Endodermal cell (in vitro differentiated cells): ENCODE results near the gene TTLL11. TPM values are rescaled to one million over a fixed set of nuclear protein-coding genes. Genes with fewer than 3 reads are reported as not detected.

ENCODE experiments used
- DNase-seq: peaks from one replicate; pipeline ENCODE4 v3.0.0-alpha.2; 2017
- H3K27ac ChIP-seq: 2 replicates; pipeline ENCODE4 v1.5.1; 2013; ENCODE audit warnings: mild to moderate bottlenecking, low read depth, low read length, moderate library complexity
- H3K27me3 ChIP-seq: 2 replicates; pipeline ENCODE4 v1.6.1; 2013; ENCODE audit warnings: mild to moderate bottlenecking, low read length, moderate library complexity; ENCODE audit not compliant: insufficient read depth, control insufficient read depth, poor library complexity, severe bottlenecking
- H3K36me3 ChIP-seq: 2 replicates; pipeline ENCODE4 v1.7.0; 2013; ENCODE audit warnings: mild to moderate bottlenecking, low read length, moderate library complexity; ENCODE audit not compliant: control insufficient read depth, insufficient read depth
- H3K4me1 ChIP-seq: one replicate; pipeline ENCODE4 v1.7.0; 2013; ENCODE audit warnings: low read length; ENCODE audit not compliant: control insufficient read depth, insufficient read depth
- H3K4me3 ChIP-seq: 2 replicates; pipeline ENCODE4 v1.5.1; 2013; ENCODE audit warnings: mild to moderate bottlenecking, low read length, moderate library complexity
- H3K9ac ChIP-seq: 2 replicates; pipeline ENCODE4 v1.6.1; 2013; ENCODE audit warnings: mild to moderate bottlenecking, low read length, moderate library complexity; ENCODE audit not compliant: poor library complexity, severe bottlenecking; ENCODE audit errors: extremely low read depth
- H3K9me3 ChIP-seq: 2 replicates; pipeline ENCODE4 v1.6.1; 2013; ENCODE audit warnings: mild to moderate bottlenecking, low read length, moderate library complexity; ENCODE audit not compliant: control insufficient read depth
- H3K27ac Mint-ChIP-seq: 2 replicates; pipeline ENCODE4 v1.8.0; 2020; ENCODE audit warnings: mixed read lengths
- H3K27me3 Mint-ChIP-seq: 2 replicates; pipeline ENCODE4 v1.8.0; 2021; ENCODE audit warnings: mild to moderate bottlenecking, mixed read lengths; ENCODE audit not compliant: insufficient read depth
- H3K36me3 Mint-ChIP-seq: 2 replicates; pipeline ENCODE4 v1.8.0; 2020; ENCODE audit warnings: low read depth, mixed read lengths
- H3K4me1 Mint-ChIP-seq: 2 replicates; pipeline ENCODE4 v1.8.0; 2020; ENCODE audit warnings: mixed read lengths
- H3K4me3 Mint-ChIP-seq: 2 replicates; pipeline ENCODE4 v1.8.0; 2020; ENCODE audit warnings: mild to moderate bottlenecking, moderate library complexity, mixed read lengths
- H3K9me3 Mint-ChIP-seq: 2 replicates; pipeline ENCODE4 v1.8.0; 2020; ENCODE audit warnings: mild to moderate bottlenecking, mixed read lengths
- WGBS, 2 experiments: methylation state at CpG; one replicate each; pipeline versions ENCODE4 v1.1.5 to v1.1.7; 2013; ENCODE audit warnings: missing lambda C conversion rate in 2 of 2, mixed read lengths in 1 of 2; ENCODE audit not compliant: insufficient coverage in 1 of 2, insufficient read length in 1 of 2; 5-methylcytosine and 5-hydroxymethylcytosine counted together
- total RNA-seq, 2 donors: library from RNA; stranded (reverse); fragmentation: NEBNext Ultra II Directional in 1 of 2; extraction: Animal tissue kit (Norgen Biotek cat#: 25700) in 1 of 2; gene quantifications; 2 replicates in 1 of 2; 3 replicates in 1 of 2; pipeline ENCODE4 v1.2.1, GENCODE V29; 2021
- TF ChIP-seq, protein P1 (sequence below): fragments of 200-600 bp; sonication (generic); conservative IDR thresholded peaks from 2 replicates; pipeline ENCODE4 v1.5.0; 2021; ENCODE audit warnings: antibody characterized with exemption, mild to moderate bottlenecking

The TTLL11 gene
- total RNA-seq, 2 donors from 2014 or later, result 0.68 TPM; not detected in 1

DNA sequence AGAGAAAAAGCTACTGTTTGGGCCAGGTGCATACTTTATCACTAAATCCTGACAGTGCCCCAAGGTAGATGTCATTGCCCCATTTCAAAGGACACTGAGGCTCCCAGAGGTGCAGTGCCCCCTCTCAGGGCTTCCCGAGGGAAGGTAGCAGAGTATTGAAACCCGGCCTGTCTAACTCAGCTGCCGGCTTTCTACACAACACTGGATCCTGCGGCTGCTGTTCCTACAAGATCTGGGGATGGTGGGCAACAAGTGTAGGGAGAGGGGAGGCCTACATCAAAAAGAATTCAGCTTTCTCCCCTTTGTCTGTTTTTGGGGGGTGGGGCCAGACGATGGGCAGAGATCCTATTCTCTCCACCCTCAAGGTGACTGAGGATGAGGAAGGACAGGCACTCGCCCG is 240.9 kb downstream of the TTLL11 start:
- H3K36me3 Mint-ChIP-seq, result no peaks in the 10 kb centered on the region
- Histone ChIP-seq H3K36me3 (no peaks in the 10 kb centered on the region), H3K9ac (no peak overlapping the region), H3K27me3 (no peaks in the 10 kb centered on the region), H3K27ac (no peak overlapping the region), H3K4me3 (no peak overlapping the region), H3K4me1 (no peaks in the 10 kb centered on the region), H3K9me3 (peaks cover 15% of the 10 kb centered on the region)
- TF ChIP-seq, protein P1, sequence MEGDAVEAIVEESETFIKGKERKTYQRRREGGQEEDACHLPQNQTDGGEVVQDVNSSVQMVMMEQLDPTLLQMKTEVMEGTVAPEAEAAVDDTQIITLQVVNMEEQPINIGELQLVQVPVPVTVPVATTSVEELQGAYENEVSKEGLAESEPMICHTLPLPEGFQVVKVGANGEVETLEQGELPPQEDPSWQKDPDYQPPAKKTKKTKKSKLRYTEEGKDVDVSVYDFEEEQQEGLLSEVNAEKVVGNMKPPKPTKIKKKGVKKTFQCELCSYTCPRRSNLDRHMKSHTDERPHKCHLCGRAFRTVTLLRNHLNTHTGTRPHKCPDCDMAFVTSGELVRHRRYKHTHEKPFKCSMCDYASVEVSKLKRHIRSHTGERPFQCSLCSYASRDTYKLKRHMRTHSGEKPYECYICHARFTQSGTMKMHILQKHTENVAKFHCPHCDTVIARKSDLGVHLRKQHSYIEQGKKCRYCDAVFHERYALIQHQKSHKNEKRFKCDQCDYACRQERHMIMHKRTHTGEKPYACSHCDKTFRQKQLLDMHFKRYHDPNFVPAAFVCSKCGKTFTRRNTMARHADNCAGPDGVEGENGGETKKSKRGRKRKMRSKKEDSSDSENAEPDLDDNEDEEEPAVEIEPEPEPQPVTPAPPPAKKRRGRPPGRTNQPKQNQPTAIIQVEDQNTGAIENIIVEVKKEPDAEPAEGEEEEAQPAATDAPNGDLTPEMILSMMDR, result no peak
- no peaks in the 10 kb centered on the region for H3K27me3 Mint-ChIP-seq
- no peak for DNase-seq
- peaks cover 11% of the 10 kb centered on the region for H3K4me1 Mint-ChIP-seq
- H3K4me3 Mint-ChIP-seq, result no peak overlapping the region
- WGBS, 2 experiments, result 88 to 89% methylated on average over 5 to 7 of the region's 7 CpGs
- H3K27ac Mint-ChIP-seq, result no peak overlapping the region
- peaks cover 11% of the 10 kb centered on the region for H3K9me3 Mint-ChIP-seq

GRCh38 chr9:121851641-121852091 is 241.4 kb downstream of the TTLL11 start:
- WGBS, 2 experiments, result 92 to 100% methylated on average over 1 to 9 of the region's 9 CpGs
- TF ChIP-seq, protein P1, result no peak
- H3K36me3 Mint-ChIP-seq, result no peaks in the 10 kb centered on the region
- H3K4me1 ChIP-seq, result no peaks in the 10 kb centered on the region
- peaks cover 15% of the 10 kb centered on the region for H3K9me3 ChIP-seq
- no peak for DNase-seq
- no peak overlapping the region for H3K4me3 ChIP-seq
- no peaks in the 10 kb centered on the region for H3K27me3 Mint-ChIP-seq
- H3K4me1 Mint-ChIP-seq, result peaks cover 11% of the 10 kb centered on the region
- no peak overlapping the region for H3K27ac Mint-ChIP-seq
- no peak overlapping the region for H3K9ac ChIP-seq
- H3K27me3 ChIP-seq, result no peaks in the 10 kb centered on the region
- no peaks in the 10 kb centered on the region for H3K36me3 ChIP-seq
- no peak overlapping the region for H3K27ac ChIP-seq
- peaks cover 13% of the 10 kb centered on the region for H3K9me3 Mint-ChIP-seq
- H3K4me3 Mint-ChIP-seq, result no peak overlapping the region

DNA sequence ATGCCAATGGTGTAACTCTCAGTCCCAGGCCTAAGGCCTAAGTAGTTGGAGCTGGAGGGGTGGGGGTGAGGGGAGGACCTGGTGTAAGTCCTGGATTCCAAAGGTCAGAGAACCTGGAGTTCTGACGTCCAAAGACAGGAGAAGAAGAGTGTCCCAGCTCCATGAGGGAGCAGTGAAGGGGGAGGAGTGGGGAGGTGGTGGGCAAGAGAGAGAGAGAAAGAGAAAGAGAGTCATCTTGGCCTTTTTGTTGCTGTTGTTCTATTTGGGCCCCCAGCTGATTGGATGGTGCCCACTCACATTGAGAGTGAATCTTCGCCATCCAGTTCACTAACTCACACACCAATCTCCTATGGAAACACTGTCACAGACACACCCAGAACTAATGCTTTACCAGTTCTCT is 242.7 kb downstream of the TTLL11 start:
- H3K4me3 Mint-ChIP-seq, result no peak overlapping the region
- peaks cover 13% of the 10 kb centered on the region for H3K9me3 Mint-ChIP-seq
- no peak overlapping the region for H3K27ac ChIP-seq
- TF ChIP-seq, protein P1, result no peak
- no peaks in the 10 kb centered on the region for H3K27me3 ChIP-seq
- peaks cover 21% of the 10 kb centered on the region for H3K9me3 ChIP-seq
- H3K4me3 ChIP-seq, result no peak overlapping the region
- H3K36me3 Mint-ChIP-seq, result no peaks in the 10 kb centered on the region
- DNase-seq, result no peak
- H3K9ac ChIP-seq, result no peak overlapping the region
- H3K4me1 ChIP-seq, result no peaks in the 10 kb centered on the region
- peaks cover 11% of the 10 kb centered on the region for H3K4me1 Mint-ChIP-seq
- no peaks in the 10 kb centered on the region for H3K36me3 ChIP-seq
- H3K27me3 Mint-ChIP-seq, result no peaks in the 10 kb centered on the region
- no peak overlapping the region for H3K27ac Mint-ChIP-seq
- 86 to 90% methylated on average over 2 of the region's 2 CpGs for WGBS, 2 experiments
